Uterus (tissue), 2 donors: ENCODE measurements around the gene HMOX2.

Experiments used
- CTCF ChIP-seq, 4 experiments: fragments of 200-600 bp in 2 of 4; fragments of 450-650 bp in 2 of 4; sonication (generic) in 2 of 4; IDR thresholded peaks; one replicate each; pipeline ENCODE4 v1.5.1; 2016 to 2019; ENCODE audit warnings: antibody characterized with exemption in 4 of 4, mild to moderate bottlenecking in 2 of 4, moderate library complexity in 1 of 4
- POLR2A ChIP-seq, 2 donors: fragments of 450-650 bp; IDR thresholded peaks; one replicate each; pipeline ENCODE4 v1.6.1; 2016; ENCODE audit warnings: antibody characterized with exemption in 2 of 2, mild to moderate bottlenecking in 1 of 2, moderate library complexity in 1 of 2

- TF ChIP-seq CTCF (IDR thresholded peaks at IDR 0.05) = no peak
- no peak for TF ChIP-seq POLR2A (IDR thresholded peaks at IDR 0.05)
These were observed 32.6 kb downstream of the HMOX2 start for GRCh38 chr16:4508806-4509205.
